GM12892 (cell line): ENCODE measurements around the gene KLHL30.

ENCODE experiments used
- POLR2A ChIP-seq: IDR thresholded peaks from 2 replicates; pipeline ENCODE4 v1.6.1; 2011; ENCODE audit warnings: low read depth, low read length, control low read depth
- POLR2AphosphoS5 ChIP-seq: IDR thresholded peaks from 2 replicates; pipeline ENCODE4 v1.6.1; 2011; ENCODE audit warnings: low read depth, low read length, control low read depth
- TAF1 ChIP-seq: IDR thresholded peaks from 2 replicates; pipeline ENCODE4 v1.6.1; 2011; ENCODE audit warnings: low read depth, mild to moderate bottlenecking, control low read depth, low read length, borderline replicate concordance

DNA sequence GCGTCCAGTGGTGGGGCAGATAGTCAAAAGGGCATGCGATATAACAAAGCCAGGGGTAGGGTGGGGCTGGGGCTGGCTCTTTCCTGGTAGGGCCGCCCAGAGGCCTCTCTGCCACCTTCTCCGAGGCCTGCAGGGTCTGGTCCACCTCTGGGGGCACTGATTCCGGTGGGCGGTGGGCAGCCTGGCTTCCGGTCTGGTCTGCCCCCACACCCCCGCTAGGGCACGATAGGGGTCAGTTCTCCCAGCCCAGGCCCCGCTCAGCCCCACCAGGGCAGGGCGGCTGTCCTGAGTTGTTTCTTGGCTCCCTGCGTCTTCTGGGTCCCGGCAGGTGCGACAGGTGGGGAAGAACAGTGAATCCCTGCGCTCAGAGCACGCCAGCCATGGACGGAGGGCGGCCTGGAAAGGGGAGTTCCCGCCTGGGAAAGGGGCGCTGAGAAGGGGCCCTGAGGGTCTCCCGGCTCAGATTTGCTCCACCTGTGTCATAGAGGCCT, 19.6 kb downstream of the KLHL30 start:
- TF ChIP-seq POLR2A (no peak), TAF1 (no peak), POLR2AphosphoS5 (no peak)
